Activated naive CD4-positive, alpha-beta T cell treated with anti-CD3 and anti-CD28 coated beads, Interleukin-2, amount 50 U/mL, for 72 hours (primary cell): ENCODE measurements around the gene MAGI2. TPM values are rescaled to one million over a fixed set of nuclear protein-coding genes. Genes with fewer than 3 reads are reported as not detected.

Experiments
- ATAC-seq, 2 donors: fragments of 150-1000 bp; cut with Tn5 transposase; 2 replicates each; pipeline ENCODE4 v1.10.0; 2021; ENCODE audit warnings: mild to moderate bottlenecking in 2 of 2, moderate library complexity in 2 of 2
- DNase-seq, 2 donors: peaks; one replicate each; pipeline ENCODE4 v3.0.0; 2021 to 2022; ENCODE audit warnings: low spot score in 2 of 2
- H3K27ac Mint-ChIP-seq, 2 donors: one replicate each; pipeline ENCODE4 v1.8.0; 2022; ENCODE audit warnings: mild to moderate bottlenecking in 2 of 2, mixed read lengths in 2 of 2
- H3K36me3 Mint-ChIP-seq, 2 donors: one replicate each; pipeline ENCODE4 v1.8.0; 2022; ENCODE audit warnings: mixed read lengths in 2 of 2
- H3K9me3 Mint-ChIP-seq, 2 donors: one replicate each; pipeline ENCODE4 v1.8.0; 2022; ENCODE audit warnings: mixed read lengths in 2 of 2
- total RNA-seq, 2 donors: library from RNA; stranded (reverse); gene quantifications; one replicate each; pipeline ENCODE4 v1.2.3, GENCODE V29; 2022

The MAGI2 gene
- total RNA-seq, 2 donors from 2014 or later: 0.16 TPM; not detected in 1

GRCh38 chr7:78429878-78430277, 1023.6 kb downstream of the MAGI2 start:
- ATAC-seq (no peak), DNase-seq (no peak)
- Mint-ChIP-seq H3K27ac (no peak overlapping the region), H3K36me3 (no peaks in the 10 kb centered on the region), H3K9me3 (peaks cover 0 to 10% of the 10 kb centered on the region in 2 donors)

GRCh38 chr7:78427209-78427608, 1026.3 kb downstream of the MAGI2 start:
- H3K27ac Mint-ChIP-seq: no peak overlapping the region
- no peaks in the 10 kb centered on the region for H3K36me3 Mint-ChIP-seq
- H3K9me3 Mint-ChIP-seq: peaks cover 6 to 19% of the 10 kb centered on the region in 2 donors
- DNase-seq (no peak), ATAC-seq (no peak)

GRCh38 chr7:78420001-78420400, 1033.5 kb downstream of the MAGI2 start:
- Mint-ChIP-seq H3K9me3 (peaks cover 12 to 25% of the 10 kb centered on the region in 2 donors), H3K27ac (no peak overlapping the region), H3K36me3 (no peaks in the 10 kb centered on the region)
- DNase-seq (no peak), ATAC-seq (no peak)

DNA sequence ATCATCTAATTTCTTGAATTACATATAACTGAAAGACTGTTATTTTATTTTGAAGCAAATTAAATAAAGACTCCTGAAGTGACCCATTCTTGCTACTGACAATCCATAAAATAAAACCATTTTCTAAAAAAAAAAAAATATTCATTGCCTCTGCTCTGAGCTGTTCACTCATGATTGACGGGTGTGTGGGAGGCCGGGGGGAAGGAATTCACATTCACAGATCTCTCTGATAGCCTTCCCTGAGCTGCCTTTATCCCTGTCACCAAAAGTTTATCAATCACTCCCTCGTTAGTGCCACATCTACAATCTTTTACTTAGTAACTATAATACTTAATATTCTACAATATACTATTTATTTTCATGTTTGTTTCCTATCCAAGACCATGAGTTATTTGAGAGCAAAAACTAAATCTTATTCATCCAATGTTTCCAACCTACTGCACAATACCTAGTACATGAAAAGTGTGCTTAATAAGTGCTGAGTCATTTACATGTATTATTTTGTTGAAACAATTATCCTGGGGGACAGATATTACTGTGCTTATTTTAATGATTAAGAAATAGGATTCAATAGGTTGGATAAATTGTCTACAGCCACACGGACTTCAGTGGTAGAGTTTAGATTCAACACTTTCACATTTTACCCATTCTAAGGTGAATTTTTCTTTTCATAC, 1036.2 kb downstream of the MAGI2 start:
- peaks cover 6 to 14% of the 10 kb centered on the region in 2 donors for H3K9me3 Mint-ChIP-seq
- H3K36me3 Mint-ChIP-seq: no peaks in the 10 kb centered on the region
- no peak overlapping the region for H3K27ac Mint-ChIP-seq
- no peak for DNase-seq
- ATAC-seq: no peak

DNA sequence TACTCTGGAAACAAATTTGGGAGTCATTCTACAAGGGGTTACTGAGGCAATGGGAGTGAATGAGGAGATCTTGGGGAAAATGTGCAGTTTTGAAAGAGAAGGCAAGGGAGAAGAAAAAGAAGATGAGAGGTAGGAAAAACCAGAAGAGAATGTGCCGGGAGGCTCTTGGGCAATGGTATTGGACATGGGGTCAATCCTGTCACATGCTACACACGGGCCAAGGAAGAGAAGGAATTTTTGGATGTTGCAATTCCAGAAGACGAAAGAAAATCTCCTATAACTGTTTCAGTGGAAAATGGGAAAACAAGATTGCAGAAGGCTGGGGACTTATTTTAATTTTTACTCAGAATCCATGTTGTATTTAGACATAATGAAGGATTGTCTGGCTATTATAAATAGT, 1039.9 kb downstream of the MAGI2 start:
- ATAC-seq (no peak), DNase-seq (no peak)
- Mint-ChIP-seq H3K36me3 (no peaks in the 10 kb centered on the region), H3K27ac (no peak overlapping the region), H3K9me3 (peaks cover 6 to 13% of the 10 kb centered on the region in 2 donors)

- peaks cover 10 to 11% of the 10 kb centered on the region in 2 donors for H3K9me3 Mint-ChIP-seq
- no peak overlapping the region for H3K27ac Mint-ChIP-seq
- no peaks in the 10 kb centered on the region for H3K36me3 Mint-ChIP-seq
- no peak for DNase-seq
- ATAC-seq: no peak
These were observed 1041.1 kb downstream of the MAGI2 start for GRCh38 chr7:78412216-78412858.

DNA sequence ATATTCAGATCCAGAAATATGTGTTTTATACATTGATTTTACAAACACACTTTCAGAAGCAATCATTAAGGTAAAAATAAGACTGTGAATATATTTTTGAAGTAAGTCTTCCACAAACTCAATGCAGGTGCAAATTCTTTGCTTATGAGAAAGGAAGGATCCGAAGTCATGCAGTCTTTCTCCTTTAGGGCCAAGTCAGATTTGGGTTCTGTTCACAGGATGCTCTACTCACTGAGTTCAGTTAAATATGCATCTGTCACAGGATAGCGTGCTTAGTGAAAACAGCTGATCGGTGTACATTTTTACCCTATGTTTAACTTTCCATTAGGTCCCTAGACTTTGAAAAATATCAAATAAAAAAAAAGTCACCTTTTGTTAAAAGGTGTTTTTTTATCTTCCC, 1046.4 kb downstream of the MAGI2 start:
- Mint-ChIP-seq H3K9me3 (peaks cover 2 to 4% of the 10 kb centered on the region in 2 donors), H3K36me3 (no peaks in the 10 kb centered on the region), H3K27ac (no peak overlapping the region)
- no peak for DNase-seq
- no peak for ATAC-seq

DNA sequence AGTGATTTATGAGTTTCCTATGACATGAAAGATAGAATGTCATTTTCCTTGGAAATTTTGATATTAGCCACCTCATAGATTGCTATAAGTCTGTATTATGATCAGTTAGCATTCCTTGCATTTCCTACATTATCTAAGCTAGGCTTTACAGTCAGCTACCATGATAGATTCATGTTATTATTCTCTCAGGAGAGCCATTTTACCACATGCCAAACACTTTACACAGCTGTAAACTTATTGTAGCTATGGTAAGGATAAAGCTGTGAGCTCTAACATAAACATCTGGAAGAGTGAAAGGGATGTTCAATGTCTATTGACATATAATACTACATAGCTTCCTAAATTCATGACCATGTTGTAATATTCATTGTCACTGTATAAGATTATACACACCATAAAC, 1046.9 kb downstream of the MAGI2 start:
- ATAC-seq: no peak
- H3K9me3 Mint-ChIP-seq: peaks cover 0 to 4% of the 10 kb centered on the region in 2 donors

DNA sequence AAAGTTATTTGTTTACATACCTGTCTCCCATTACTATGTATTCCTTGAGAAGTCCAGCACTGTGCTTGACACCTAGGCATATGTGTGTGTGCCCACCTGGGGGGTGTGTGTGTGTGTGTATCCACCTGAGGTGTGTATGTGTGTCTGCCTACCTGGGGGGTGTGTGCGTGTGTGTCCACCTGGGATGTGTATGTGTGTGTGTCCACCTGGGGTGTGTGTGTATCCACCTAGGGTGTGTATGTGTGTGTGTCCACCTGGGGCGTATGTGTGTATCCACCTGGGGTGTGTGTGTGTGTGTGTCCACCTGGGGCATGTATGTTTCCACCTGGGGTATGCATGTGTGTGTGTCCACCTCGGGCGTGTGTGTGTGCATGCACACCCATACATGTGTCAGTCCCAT, 1051.4 kb downstream of the MAGI2 start:
- no peak overlapping the region for H3K27ac Mint-ChIP-seq
- H3K36me3 Mint-ChIP-seq: no peaks in the 10 kb centered on the region
- H3K9me3 Mint-ChIP-seq: peaks cover 0 to 5% of the 10 kb centered on the region in 2 donors
- ATAC-seq (no peak), DNase-seq (no peak)

More for the DNA sequence above, 1046.9 kb downstream of the MAGI2 start:
- Mint-ChIP-seq H3K36me3 (no peaks in the 10 kb centered on the region), H3K27ac (no peak overlapping the region)
- DNase-seq: no peak

- Mint-ChIP-seq H3K9me3 (peaks cover 0 to 5% of the 10 kb centered on the region in 2 donors), H3K36me3 (no peaks in the 10 kb centered on the region), H3K27ac (no peak overlapping the region)
- ATAC-seq (no peak), DNase-seq (no peak)
These were observed 1053.4 kb downstream of the MAGI2 start for GRCh38 chr7:78400038-78400437.

DNA sequence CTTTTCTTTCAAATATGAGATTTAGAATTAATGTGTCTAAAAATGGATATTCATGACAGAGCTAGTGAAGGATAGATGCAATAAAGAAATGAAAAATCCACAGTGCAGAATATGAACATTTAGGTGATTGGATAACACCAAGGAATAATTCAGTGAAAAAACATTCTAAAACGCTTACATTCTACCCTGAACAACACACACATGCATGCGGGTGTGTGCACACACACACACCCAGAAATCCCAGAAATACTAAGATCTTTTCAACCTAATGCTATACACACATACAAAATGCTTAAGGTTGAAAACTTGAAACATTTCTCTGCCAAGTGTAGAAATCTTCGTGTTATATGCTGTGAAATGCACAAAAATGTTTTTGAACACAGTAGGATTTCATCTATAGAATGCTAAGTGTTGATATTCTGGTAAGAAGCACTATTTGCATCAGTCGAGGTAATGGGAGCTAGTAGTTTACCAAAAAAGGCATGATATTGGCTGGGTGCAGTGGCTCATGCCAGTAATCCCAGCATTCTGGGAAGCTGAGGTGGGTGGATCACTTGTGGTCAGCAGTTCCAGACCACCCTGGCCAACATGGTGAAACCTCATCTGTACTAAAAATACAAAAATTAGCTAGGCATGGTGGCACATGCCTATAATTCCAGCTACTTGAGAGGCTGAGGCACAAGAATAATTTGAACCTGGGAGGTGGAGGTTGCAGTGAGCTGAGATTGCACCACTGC, 1054.3 kb downstream of the MAGI2 start:
- no peak overlapping the region for H3K27ac Mint-ChIP-seq
- peaks cover 0 to 5% of the 10 kb centered on the region in 2 donors for H3K9me3 Mint-ChIP-seq
- no peak for ATAC-seq
- H3K36me3 Mint-ChIP-seq: no peaks in the 10 kb centered on the region
- DNase-seq: no peak

- no peaks in the 10 kb centered on the region for H3K36me3 Mint-ChIP-seq
- H3K27ac Mint-ChIP-seq: no peak overlapping the region
- DNase-seq (no peak), ATAC-seq (no peak)
- H3K9me3 Mint-ChIP-seq: peaks cover 0 to 5% of the 10 kb centered on the region in 2 donors
These were observed 1054.9 kb downstream of the MAGI2 start for GRCh38 chr7:78398576-78398975.

- Mint-ChIP-seq H3K27ac (no peak overlapping the region), H3K36me3 (no peaks in the 10 kb centered on the region), H3K9me3 (peaks cover 0 to 5% of the 10 kb centered on the region in 2 donors)
- no peak for DNase-seq
- ATAC-seq: no peak
These were observed 1055.4 kb downstream of the MAGI2 start for GRCh38 chr7:78398081-78398480.

DNA sequence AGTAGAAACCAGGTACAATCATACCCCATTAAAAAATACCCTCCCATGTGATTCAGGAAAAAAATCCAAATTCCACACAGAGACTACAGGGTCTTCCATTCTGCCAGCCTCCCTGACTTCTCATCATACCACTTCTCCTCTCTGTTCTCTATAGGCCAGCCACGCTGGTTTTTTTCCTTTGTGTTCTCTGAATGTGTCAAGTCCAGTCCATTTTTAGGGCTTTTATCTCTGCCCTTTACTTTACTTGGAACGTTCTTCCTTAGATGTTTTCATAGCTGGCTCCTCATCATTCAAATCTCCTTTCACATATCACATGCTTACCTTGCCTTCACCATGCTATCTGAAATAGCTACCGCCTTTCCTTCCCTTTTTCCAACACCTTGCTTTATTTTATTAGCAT, 1057.3 kb downstream of the MAGI2 start:
- no peak for ATAC-seq
- no peak for DNase-seq
- Mint-ChIP-seq H3K36me3 (no peaks in the 10 kb centered on the region), H3K9me3 (peaks cover 0 to 1% of the 10 kb centered on the region in 2 donors), H3K27ac (no peak overlapping the region)

- no peak overlapping the region for H3K27ac Mint-ChIP-seq
These were observed 1058.0 kb downstream of the MAGI2 start for GRCh38 chr7:78395298-78396036.

DNA sequence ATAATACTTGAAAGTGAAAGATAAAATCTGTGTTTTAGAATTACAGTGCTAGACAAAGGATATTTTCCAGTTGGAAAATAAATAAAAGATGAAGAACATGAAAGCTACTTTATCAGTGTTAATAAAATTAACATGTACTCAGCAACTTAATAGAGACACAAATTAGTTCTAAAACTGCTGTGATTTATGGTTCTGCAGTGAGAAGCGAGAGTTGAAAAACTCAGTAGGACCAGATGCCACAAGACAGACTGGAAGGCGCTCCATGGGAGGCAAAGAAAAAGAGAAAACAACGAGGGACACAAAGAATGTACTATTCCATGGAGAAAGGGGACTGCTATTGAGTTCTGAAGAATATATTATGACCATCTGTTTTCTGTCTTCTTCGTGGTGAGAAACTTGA, 1064.4 kb downstream of the MAGI2 start:
- H3K27ac Mint-ChIP-seq: no peak overlapping the region
- H3K9me3 Mint-ChIP-seq: no peaks in the 10 kb centered on the region
- no peak for ATAC-seq
- no peaks in the 10 kb centered on the region for H3K36me3 Mint-ChIP-seq
- no peak for DNase-seq

More at GRCh38 chr7:78395298-78396036, 1058.0 kb downstream of the MAGI2 start:
- no peak for DNase-seq
- no peak for ATAC-seq
- Mint-ChIP-seq H3K9me3 (no peaks in the 10 kb centered on the region), H3K36me3 (no peaks in the 10 kb centered on the region)

DNA sequence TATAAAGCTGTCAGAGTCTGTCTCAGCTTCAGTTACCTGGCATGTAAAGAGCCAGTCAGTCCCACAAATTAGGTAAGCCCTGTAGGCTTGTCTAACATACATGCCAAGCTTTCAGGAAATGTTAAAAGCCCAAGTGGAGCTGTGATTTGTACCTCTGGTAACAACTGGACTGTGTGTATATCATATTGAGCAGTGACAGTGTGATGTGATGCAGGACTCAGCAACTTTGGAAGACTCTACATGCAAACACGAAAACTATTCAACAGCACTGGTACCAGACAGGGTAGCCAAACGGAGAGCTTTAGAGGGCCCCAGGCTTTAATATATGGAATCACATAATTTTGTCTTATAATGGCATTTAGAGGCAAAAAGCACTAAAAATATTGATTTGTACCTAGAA, 1066.9 kb downstream of the MAGI2 start:
- Mint-ChIP-seq H3K36me3 (no peaks in the 10 kb centered on the region), H3K27ac (no peak overlapping the region)

More for the DNA sequence above, 1066.9 kb downstream of the MAGI2 start:
- peaks cover 0 to 4% of the 10 kb centered on the region in 2 donors for H3K9me3 Mint-ChIP-seq
- no peak for ATAC-seq
- no peak for DNase-seq
